ENCODE data around the gene KERA.

DNA sequence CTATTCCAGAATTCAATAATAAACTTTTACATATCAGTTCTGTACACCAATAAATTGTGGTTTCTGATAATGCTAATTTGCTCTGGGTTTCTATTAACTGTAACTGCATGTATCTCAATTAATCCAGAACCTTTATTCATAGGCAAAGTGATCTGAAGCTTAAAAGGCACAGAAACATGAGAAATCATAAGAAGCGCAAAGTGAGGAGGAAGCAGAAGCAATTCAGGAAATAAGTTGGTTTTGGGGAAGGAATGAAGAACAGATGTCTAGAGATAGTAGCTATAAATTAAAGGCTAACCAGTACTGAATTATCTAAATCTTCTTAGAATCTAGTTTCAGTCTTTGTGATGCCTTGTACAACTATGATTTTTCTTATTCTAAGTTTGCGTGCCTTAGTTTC lies 24.6 kb downstream of the KERA start:
- no peak for TF ChIP-seq EP300 (IDR thresholded peaks at IDR 0.05; ENCODE audit: borderline replicate concordance)
- no peak for TF ChIP-seq RAD21 (IDR thresholded peaks at IDR 0.05; ENCODE audit: low read depth)
- no peak for TF ChIP-seq TAF1 (IDR thresholded peaks at IDR 0.05; ENCODE audit: low read depth)
